ACC112 (cell line): Measurements from ENCODE around the gene GTF3C4.

Experiments
- H2AFZ ChIP-seq: fragments of 200-600 bp; sonication (generic); one replicate; pipeline ENCODE4 v1.6.0; 2017; ENCODE audit warnings: antibody characterized with exemption, low read length; ENCODE audit not compliant: unreplicated experiment
- H3K27ac ChIP-seq: fragments of 200-600 bp; sonication (generic); 2 replicates; pipeline ENCODE4 v1.5.1; 2014; ENCODE audit warnings: low read depth, mild to moderate bottlenecking, antibody characterized with exemption, low read length, moderate library complexity
- H3K27me3 ChIP-seq: fragments of 200-600 bp; sonication (generic); 2 replicates; pipeline ENCODE4 v1.6.1; 2014; ENCODE audit warnings: mild to moderate bottlenecking, antibody characterized with exemption, low read length, moderate library complexity, mixed read lengths; ENCODE audit not compliant: insufficient read depth
- H3K36me3 ChIP-seq: fragments of 200-600 bp; sonication (generic); 2 replicates; pipeline ENCODE4 v1.6.1; 2016; ENCODE audit warnings: mild to moderate bottlenecking, antibody characterized with exemption, low read length, moderate library complexity, mixed read lengths; ENCODE audit not compliant: insufficient read depth
- H3K4me1 ChIP-seq: fragments of 200-600 bp; sonication (generic); one replicate; pipeline ENCODE4 v1.6.1; 2016; ENCODE audit warnings: low read length, mixed read lengths; ENCODE audit not compliant: insufficient read depth, unreplicated experiment, control insufficient read depth
- H3K4me3 ChIP-seq: fragments of 200-600 bp; sonication (generic); 2 replicates; pipeline ENCODE4 v1.5.1; 2014; ENCODE audit warnings: mild to moderate bottlenecking, low read depth, low read length
- H3K79me2 ChIP-seq: fragments of 200-600 bp; sonication (generic); one replicate; pipeline ENCODE4 v1.6.0; 2016; ENCODE audit warnings: low read length; ENCODE audit not compliant: control insufficient read depth, unreplicated experiment, insufficient read depth

Gene GTF3C4

DNA sequence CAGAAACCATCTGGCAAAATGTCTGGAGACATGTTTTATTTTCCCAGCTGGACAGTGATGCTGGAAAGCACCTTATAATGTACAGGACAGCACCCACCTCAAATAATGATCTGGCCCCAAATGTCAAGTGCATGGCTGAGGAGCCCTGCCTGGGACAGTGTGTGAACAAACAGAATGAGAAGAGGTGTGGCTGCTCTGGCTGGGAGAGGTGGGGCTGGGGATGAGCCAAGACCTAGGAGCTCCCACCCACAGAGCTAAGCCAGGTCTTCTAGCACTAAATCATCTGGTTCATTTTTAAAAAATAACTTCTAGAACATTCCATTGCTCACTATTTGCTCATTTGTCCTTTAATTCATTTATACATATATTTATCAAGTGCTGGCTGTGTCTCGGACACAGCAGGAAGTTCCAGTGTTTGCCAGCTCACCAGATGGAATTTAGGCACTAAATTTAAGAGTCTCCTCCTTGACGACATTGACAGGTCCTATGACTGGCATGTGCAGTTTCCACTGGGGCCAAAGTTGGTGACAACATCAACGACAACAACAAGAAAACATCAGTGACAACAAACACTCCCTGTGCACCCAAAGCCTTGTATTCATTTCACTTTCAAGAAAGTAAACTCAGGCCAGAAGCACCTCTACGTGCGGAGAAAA is 59.1 kb downstream of the GTF3C4 start:
- Histone ChIP-seq H3K36me3 (no peaks in the 10 kb centered on the region), H2AFZ (no peak overlapping the region), H3K79me2 (no peaks in the 10 kb centered on the region), H3K4me3 (no peak overlapping the region), H3K27ac (no peak overlapping the region), H3K27me3 (peaks cover 75% of the 10 kb centered on the region), H3K4me1 (no peaks in the 10 kb centered on the region)

DNA sequence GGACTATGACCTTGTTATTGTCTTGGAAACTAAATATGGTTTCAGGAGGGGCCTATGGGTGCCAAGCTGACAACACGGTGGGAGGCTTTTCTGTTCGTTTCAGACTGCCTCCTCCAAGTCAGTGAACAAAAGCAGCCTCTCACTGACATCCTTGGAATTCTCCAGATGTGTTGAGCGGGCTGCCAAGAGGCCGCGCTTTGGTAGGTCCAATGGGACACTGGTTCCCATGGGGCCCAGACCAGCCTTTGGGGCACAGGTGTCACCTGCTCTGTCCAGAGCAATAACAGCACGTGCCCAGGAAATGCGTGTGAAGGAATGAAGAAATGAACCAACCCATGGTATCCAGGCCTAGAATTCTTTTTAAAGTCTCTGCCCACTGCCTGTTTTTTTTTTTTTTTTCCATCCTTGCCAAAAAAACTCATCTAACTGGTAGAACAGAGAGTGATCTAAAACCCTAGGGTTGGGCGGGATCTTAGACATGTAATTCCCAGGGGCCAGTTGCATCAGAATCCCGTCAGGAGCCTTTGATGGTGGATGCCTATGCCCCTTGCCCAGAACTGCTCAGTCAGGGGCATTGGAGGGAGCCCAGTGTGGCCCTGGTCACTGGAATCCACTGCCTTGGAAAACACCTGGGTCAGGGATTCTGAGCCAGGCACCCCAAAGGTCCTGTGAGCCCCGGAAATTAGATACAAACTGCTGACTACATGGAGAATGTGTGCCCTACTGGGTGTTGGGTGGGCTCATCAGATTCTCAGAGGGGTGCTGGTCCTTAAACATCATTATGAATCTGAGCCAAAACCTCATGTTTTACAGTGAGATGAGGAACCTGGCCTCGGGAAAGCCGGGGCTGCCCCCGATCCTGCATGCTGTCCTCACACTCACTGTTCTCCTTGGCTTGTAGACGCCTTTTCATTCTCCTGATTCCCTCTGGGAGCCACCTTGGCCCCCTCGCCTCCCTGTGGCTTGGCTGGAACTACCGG is 60.1 kb downstream of the GTF3C4 start:
- no peaks in the 10 kb centered on the region for H3K79me2 ChIP-seq
- H3K4me3 ChIP-seq: no peak overlapping the region
- H2AFZ ChIP-seq: no peak overlapping the region
- no peaks in the 10 kb centered on the region for H3K36me3 ChIP-seq
- H3K27me3 ChIP-seq: peaks cover 75% of the 10 kb centered on the region
- no peaks in the 10 kb centered on the region for H3K4me1 ChIP-seq
- H3K27ac ChIP-seq: no peak overlapping the region

DNA sequence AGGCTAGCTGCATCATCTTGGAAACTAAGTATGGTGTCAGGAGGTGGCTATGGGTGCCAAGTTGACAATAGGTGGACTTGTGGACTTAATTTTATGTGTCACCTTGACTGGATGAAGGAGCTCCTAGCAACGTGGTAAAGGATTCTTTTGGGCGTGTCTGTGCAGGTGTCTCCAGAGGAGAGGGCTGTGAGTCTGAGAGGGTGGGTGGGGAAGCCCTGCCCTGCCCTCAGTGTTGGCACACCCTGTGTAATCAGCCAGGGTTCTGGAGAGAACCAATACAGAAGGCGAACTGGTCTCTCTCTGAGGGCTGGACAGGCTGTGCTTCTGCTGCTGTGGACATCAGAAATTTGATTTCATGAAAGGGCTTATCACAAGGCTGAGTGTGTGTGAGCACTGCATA is 61.0 kb downstream of the GTF3C4 start:
- H3K27ac ChIP-seq: no peak overlapping the region
- no peak overlapping the region for H3K4me3 ChIP-seq
- no peaks in the 10 kb centered on the region for H3K79me2 ChIP-seq
- no peak overlapping the region for H2AFZ ChIP-seq
- no peaks in the 10 kb centered on the region for H3K36me3 ChIP-seq
- H3K4me1 ChIP-seq: no peaks in the 10 kb centered on the region
- peaks cover 69% of the 10 kb centered on the region for H3K27me3 ChIP-seq

DNA sequence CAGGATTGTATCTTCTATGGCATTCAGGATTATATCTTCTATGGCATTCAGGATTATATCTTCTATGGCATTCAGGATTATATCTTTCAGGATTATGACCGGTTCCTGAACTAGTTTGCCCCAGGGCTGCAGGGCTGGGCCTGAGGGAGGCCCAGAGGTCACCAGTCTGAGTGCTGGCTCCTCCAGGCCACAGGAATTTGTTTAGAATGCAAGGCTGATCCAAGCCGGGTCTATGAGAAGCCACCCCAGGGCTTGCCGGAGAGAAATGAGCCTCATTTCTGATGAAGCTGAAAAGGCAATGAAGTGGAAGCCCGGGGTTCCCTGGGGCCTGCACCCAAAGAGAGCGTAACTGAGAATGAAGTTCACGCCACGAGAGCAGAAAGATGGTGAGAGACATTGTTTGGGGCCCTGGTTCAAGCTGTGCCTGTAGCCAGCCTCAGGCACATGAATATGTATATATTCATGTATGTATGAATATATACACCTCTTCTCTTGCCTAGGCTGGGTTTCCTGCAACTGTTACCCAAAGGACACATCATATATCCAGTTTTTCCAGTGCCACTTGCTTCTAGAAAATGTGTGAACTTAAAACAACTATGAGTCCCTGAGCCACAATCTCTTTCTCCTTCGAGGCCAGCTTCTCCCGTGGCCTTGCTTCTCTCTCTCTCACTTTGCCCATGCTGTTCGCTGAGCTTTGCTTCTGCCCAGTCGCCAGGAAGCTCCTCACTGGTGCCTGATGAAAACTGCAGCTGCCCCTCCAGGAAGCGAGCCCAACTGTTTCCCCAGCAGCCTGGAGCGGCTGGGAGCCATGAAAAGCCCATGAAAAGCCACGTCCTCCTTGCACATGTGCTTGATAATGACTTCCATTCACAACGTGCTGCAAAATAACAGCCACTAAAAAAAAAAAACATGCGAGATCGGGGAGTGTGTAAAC is 62.3 kb downstream of the GTF3C4 start:
- H3K4me3 ChIP-seq: no peak overlapping the region
- no peak overlapping the region for H2AFZ ChIP-seq
- H3K36me3 ChIP-seq: no peaks in the 10 kb centered on the region
- H3K79me2 ChIP-seq: no peaks in the 10 kb centered on the region
- no peak overlapping the region for H3K27ac ChIP-seq
- H3K27me3 ChIP-seq: peaks cover 56% of the 10 kb centered on the region
- H3K4me1 ChIP-seq: no peaks in the 10 kb centered on the region

DNA sequence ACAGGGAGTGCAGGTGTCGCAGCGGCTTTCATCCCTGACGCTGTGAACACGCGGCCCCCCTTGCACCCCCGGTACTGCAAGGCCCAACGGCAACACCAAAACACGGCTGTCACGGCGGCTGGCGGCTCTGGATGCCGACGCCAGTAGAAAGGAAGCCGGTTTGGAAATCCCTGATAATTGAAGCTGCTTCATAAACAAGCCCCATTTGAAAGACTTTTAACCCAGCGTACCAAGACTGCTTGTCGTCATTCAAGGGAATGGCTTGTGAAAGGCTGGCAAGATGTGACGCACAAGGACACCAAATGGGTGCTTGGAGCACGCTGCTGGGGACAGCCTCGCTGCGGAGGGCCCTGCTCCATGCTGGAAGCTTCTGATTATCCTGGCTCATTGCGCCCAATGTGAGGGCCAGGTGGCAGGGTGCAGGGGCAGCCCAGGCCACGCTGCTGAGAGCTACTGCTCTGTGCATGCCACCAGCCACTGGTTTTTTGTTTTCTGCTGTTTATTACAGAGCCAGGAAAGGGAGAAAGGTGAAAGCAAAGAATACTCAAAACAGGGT is 63.1 kb downstream of the GTF3C4 start:
- Histone ChIP-seq H3K27me3 (peaks cover 49% of the 10 kb centered on the region), H2AFZ (no peak overlapping the region), H3K36me3 (no peaks in the 10 kb centered on the region), H3K4me3 (no peak overlapping the region), H3K79me2 (no peaks in the 10 kb centered on the region), H3K4me1 (no peaks in the 10 kb centered on the region), H3K27ac (no peak overlapping the region)

DNA sequence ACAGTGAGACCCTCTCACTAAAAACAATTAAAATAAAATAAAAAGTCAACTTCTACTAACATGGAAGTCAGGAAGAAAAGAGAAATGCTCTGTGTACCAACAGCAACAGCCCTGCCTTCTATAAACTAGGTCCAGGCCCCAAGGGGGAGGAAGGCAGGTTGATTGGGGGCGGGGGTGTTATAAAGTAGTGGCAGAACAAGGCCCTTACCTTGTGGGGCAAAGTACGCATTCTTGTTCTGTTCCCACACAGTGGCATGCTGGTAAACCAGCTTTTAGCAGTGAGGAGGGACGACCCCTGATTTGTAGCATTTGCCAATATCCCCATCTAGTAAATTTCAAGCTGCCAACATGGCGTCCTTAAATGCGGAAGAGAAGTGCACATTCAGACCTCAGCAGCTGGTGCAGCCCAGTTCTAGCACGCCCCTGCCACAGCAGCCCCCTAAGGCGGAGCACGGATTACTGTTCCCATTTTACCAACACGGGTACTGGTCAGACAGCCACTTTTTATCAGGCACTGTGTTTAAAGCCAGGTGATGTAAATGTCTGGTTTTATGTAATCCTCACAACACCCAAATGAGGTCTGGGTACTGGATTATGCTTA is 69.5 kb downstream of the GTF3C4 start:
- H3K79me2 ChIP-seq: no peaks in the 10 kb centered on the region

DNA sequence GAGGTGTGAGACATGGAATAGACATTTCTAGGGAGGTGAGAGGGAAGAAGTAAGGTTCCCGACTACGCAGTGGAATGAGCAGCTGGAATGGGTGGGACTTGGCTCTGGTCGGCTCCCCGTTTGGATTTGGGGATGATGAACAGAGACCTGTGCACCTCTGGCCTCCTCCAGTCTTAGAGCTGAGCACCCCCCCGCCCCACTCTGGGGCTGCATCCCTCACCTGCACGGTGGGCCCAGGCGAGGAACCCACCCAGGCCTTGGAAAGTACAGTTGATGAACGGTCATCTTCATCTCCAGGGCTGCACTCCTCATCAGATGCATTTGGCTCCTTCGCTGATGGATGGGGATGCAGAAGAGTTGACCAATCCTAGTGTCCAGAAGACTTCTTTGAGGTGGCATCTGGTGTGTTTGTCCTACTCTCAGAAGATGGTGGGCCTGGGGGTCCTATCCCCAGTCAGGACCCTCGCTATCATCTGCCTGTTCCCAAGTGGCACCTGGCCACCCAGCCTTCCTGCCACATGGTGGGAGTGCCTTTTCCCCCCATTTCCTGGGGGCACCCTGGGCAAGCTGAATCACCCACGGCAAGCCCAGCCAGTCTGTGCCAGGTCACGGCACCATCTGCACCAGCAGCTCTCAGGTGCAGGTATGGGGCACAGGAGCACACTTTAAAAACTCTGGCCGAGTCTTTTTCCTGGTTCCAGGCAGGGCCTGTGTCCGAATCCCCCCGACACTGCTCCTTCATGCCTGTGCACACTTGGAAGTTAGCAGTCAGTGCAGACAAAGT is 70.5 kb downstream of the GTF3C4 start:
- no peak overlapping the region for H2AFZ ChIP-seq
- H3K27ac ChIP-seq: no peak overlapping the region
- peaks cover 59% of the 10 kb centered on the region for H3K27me3 ChIP-seq
- H3K36me3 ChIP-seq: no peaks in the 10 kb centered on the region
- no peak overlapping the region for H3K4me3 ChIP-seq
- H3K4me1 ChIP-seq: no peaks in the 10 kb centered on the region
- H3K79me2 ChIP-seq: no peaks in the 10 kb centered on the region

More for the DNA sequence above, 69.5 kb downstream of the GTF3C4 start:
- Histone ChIP-seq H3K36me3 (no peaks in the 10 kb centered on the region), H2AFZ (no peak overlapping the region), H3K4me3 (no peak overlapping the region), H3K27me3 (peaks cover 55% of the 10 kb centered on the region), H3K4me1 (no peaks in the 10 kb centered on the region), H3K27ac (no peak overlapping the region)

DNA sequence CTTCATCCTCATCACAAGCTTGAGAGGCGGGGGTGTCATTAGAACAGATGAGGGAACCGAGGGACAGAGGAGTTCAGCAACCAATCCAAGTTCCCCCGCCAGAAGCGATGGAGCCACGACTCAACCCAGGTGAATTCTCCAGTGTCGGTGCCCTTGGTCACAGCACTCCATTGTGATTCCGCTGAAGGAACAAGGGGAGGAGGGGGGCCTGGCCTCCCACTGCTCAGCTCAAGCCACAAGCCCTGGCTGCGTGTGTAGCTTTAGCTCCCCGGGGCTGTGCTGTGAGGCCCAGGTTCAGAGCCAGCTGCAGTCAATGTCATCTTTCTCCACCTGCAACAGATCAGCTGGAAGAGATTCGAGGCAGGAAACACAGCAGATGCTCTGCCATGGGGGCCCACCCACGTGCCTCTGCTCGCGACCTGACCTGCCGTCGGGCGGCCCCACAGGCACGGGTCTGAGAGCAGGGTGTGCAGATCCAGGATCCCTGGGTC is 72.6 kb downstream of the GTF3C4 start:
- no peak overlapping the region for H3K4me3 ChIP-seq
- H3K4me1 ChIP-seq: no peaks in the 10 kb centered on the region
- no peaks in the 10 kb centered on the region for H3K36me3 ChIP-seq
- no peak overlapping the region for H3K27ac ChIP-seq
- H2AFZ ChIP-seq: no peak overlapping the region
- peaks cover 68% of the 10 kb centered on the region for H3K27me3 ChIP-seq
- no peaks in the 10 kb centered on the region for H3K79me2 ChIP-seq

DNA sequence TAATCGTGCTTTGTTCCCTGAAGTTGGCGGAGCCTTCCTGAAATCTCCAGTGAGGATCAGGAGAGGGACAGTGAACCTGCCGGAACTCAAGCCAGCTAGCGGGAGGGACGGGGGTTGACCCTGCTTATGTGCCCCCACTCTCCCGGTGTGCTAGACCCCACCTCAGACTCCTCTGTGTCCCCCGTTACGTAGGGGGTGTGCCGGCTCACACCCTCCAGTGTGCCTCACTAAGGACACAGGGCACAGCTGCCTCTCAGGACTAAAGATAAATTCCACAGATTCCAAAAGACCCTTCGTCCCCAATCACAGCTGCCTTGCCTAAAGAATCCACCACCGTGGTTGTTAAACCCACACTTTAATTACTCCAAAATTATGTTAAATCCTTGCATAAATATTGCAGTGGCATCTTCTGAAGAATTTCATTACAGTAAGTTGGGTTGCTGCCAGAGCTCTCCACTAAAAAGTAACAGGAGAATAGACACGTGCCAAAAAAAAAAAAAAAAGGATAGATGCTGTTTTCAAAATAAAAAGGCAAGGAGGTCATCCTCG is 73.7 kb downstream of the GTF3C4 start:
- H3K27me3 ChIP-seq: peaks cover 68% of the 10 kb centered on the region
- H3K79me2 ChIP-seq: no peaks in the 10 kb centered on the region
- no peak overlapping the region for H3K4me3 ChIP-seq
- no peak overlapping the region for H2AFZ ChIP-seq
- H3K4me1 ChIP-seq: no peaks in the 10 kb centered on the region
- H3K27ac ChIP-seq: no peak overlapping the region
- H3K36me3 ChIP-seq: no peaks in the 10 kb centered on the region
